Lower leg skin (tissue), 3 donors: Measurements from ENCODE around the gene NFIB.

Experiments used
- CTCF ChIP-seq, 3 donors: fragments of 450-650 bp; IDR thresholded peaks; one replicate each; pipeline ENCODE4 v1.5.1; 2016; ENCODE audit warnings: antibody characterized with exemption in 3 of 3, mild to moderate bottlenecking in 3 of 3, moderate library complexity in 2 of 3
- POLR2A ChIP-seq, 2 donors: fragments of 450-650 bp; IDR thresholded peaks; one replicate each; pipeline ENCODE4 v1.6.1; 2016 to 2017; ENCODE audit warnings: antibody characterized with exemption in 2 of 2, mild to moderate bottlenecking in 1 of 2, moderate library complexity in 1 of 2

DNA sequence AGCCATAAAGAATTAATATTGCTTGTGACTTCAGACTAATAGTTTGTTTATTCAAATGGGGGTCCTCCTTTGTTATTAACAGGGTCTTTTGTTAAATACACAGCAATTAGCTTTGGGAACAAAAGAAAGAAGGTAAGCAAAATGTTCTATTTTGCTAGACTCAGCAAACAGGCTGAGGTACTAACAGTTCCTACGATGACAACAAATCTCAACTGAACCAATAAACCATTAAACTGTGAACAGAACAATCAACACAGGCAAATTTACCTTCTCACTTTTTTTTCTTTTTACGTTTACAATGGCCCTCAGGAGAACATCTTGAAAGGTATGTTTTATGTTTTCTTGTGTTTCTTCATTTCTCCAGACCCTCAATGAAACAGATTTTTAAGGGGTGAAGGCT is 207.2 kb downstream of the NFIB start:
- no peak for TF ChIP-seq POLR2A (IDR thresholded peaks at IDR 0.05)
- TF ChIP-seq CTCF (IDR thresholded peaks at IDR 0.05): no peak
